GM18517 (cell line): ENCODE results near the gene ADAMTS3.

Experiments
- ATAC-seq: cut with Tn5 transposase; IDR thresholded peaks from one replicate; pipeline ENCODE4 v1.9.1; 2021; ENCODE audit warnings: mild to moderate bottlenecking, moderate library complexity; ENCODE audit not compliant: unreplicated experiment

The ADAMTS3 gene

GRCh38 chr4:72568959-72569718 lies at the start of gene ADAMTS3:
Gene ADAMTS3, minus strand, starts transcription at chr4:72569221. Its CDS starts 459 bp downstream, at chr4:72568762.
- no peak for ATAC-seq

- ATAC-seq = no peak
These were observed 44.9 kb upstream of the ADAMTS3 start for GRCh38 chr4:72613959-72614358.

- ATAC-seq = no peak
These were observed 37.7 kb upstream of the ADAMTS3 start for GRCh38 chr4:72606751-72607150.

GRCh38 chr4:72604324-72604723 lies 35.3 kb upstream of the ADAMTS3 start:
- ATAC-seq = no peak

- ATAC-seq = no peak
These were observed 33.7 kb upstream of the ADAMTS3 start for GRCh38 chr4:72602396-72603376.

- no peak for ATAC-seq
These were observed 22.8 kb upstream of the ADAMTS3 start for GRCh38 chr4:72591547-72592454.

- ATAC-seq = no peak
These were observed 18.3 kb upstream of the ADAMTS3 start for GRCh38 chr4:72587334-72587733.

GRCh38 chr4:72582853-72583252 lies 13.8 kb upstream of the ADAMTS3 start:
- no peak for ATAC-seq

- ATAC-seq = no peak
These were observed 8.2 kb upstream of the ADAMTS3 start for GRCh38 chr4:72577211-72577610.

GRCh38 chr4:72571337-72571736 lies 2.3 kb upstream of the ADAMTS3 start:
- no peak for ATAC-seq

- no peak for ATAC-seq
These were observed 756 bp upstream of the ADAMTS3 start for GRCh38 chr4:72569719-72570235.

- no peak for ATAC-seq
These were observed 973 bp downstream of the ADAMTS3 start for GRCh38 chr4:72567821-72568675.

- no peak for ATAC-seq
These were observed 2.0 kb downstream of the ADAMTS3 start for GRCh38 chr4:72567036-72567435.

- ATAC-seq = no peak
These were observed 2.5 kb downstream of the ADAMTS3 start for GRCh38 chr4:72566464-72566972.

GRCh38 chr4:72564789-72565188 lies 4.2 kb downstream of the ADAMTS3 start:
- ATAC-seq = no peak

- no peak for ATAC-seq
These were observed 4.8 kb downstream of the ADAMTS3 start for GRCh38 chr4:72564184-72564583.

GRCh38 chr4:72558655-72559054 lies 10.4 kb downstream of the ADAMTS3 start:
- ATAC-seq = no peak

GRCh38 chr4:72557021-72557420 lies 12.0 kb downstream of the ADAMTS3 start:
- no peak for ATAC-seq

- ATAC-seq = no peak
These were observed 13.6 kb downstream of the ADAMTS3 start for GRCh38 chr4:72555377-72555831.
